HEK293 (cell line): ENCODE results near the gene REEP2.
A peak's percentile ranks its signal among the peaks of the same experiment; 100 is the strongest.

ENCODE experiments used
- CTCF ChIA-PET: fragments of 350-600 bp; formaldehyde crosslinking; extraction: SDS; loops from one replicate; lab custom pipeline; 2021; ENCODE audit warnings: antibody characterized with exemption; lab: Yijun Ruan, JAX
- POLR2A ChIA-PET: fragments of 300-600 bp; formaldehyde crosslinking; extraction: SDS; loops from one replicate; lab custom pipeline; 2020; ENCODE audit warnings: antibody characterized with exemption, inconsistent platforms; lab: Yijun Ruan, JAX
- H3K27ac ChIP-seq: fragments of 200-500 bp; sonication (Bioruptor generic); 2 replicates; pipeline ENCODE4 v1.5.1; 2014; ENCODE audit warnings: low read depth, low read length, control low read depth, inconsistent platforms; ENCODE audit errors: extremely low read depth
- H3K36me3 ChIP-seq, 2 experiments: fragments of 200-500 bp in 1 of 2; sonication (Bioruptor generic) in 1 of 2; 1 replicate in 1 of 2; 2 replicates in 1 of 2; pipeline ENCODE4 v1.5.1; 2014 to 2017; ENCODE audit warnings: inconsistent platforms in 2 of 2, low read length in 2 of 2; ENCODE audit not compliant: control insufficient read depth in 2 of 2, insufficient read depth in 1 of 2
- H3K4me1 ChIP-seq: fragments of 200-500 bp; sonication (Bioruptor generic); 2 replicates; pipeline ENCODE4 v1.5.1; 2014; ENCODE audit warnings: mild to moderate bottlenecking, low read length, inconsistent platforms; ENCODE audit not compliant: control insufficient read depth, insufficient read depth
- H3K4me3 ChIP-seq: 2 replicates; pipeline ENCODE4 v1.5.1; 2011; ENCODE audit warnings: low read depth, mild to moderate bottlenecking, control low read depth, low read length, moderate library complexity
- H3K9me3 ChIP-seq: fragments of 200-500 bp; sonication (Bioruptor generic); 2 replicates; pipeline ENCODE4 v1.5.1; 2014; ENCODE audit warnings: low read depth, low read length, inconsistent platforms; ENCODE audit not compliant: control insufficient read depth, insufficient read depth
- KLF7 ChIP-seq: fragments of 450-650 bp; formaldehyde crosslinking; IDR thresholded peaks from 2 replicates; pipeline ENCODE4 v1.5.1; 2016; ENCODE audit warnings: missing biosample characterization, missing genetic modification characterization, borderline replicate concordance
- KLF9 ChIP-seq: fragments of 450-650 bp; formaldehyde crosslinking; IDR thresholded peaks from 2 replicates; pipeline ENCODE4 v1.5.1; 2016; ENCODE audit warnings: missing biosample characterization, missing genetic modification characterization, low read depth
- SETDB1 ChIP-seq: IDR thresholded peaks from one replicate; pipeline ENCODE4 v1.6.1; 2017; ENCODE audit warnings: mild to moderate bottlenecking, low read length, moderate library complexity, mixed read lengths; ENCODE audit not compliant: insufficient read length
- ZBTB7A ChIP-seq: fragments of 450-650 bp; formaldehyde crosslinking; IDR thresholded peaks from 2 replicates; pipeline ENCODE4 v1.5.1; 2016; ENCODE audit warnings: low read depth, missing biosample characterization, missing genetic modification characterization
- ZFHX2 ChIP-seq: fragments of 450-650 bp; formaldehyde crosslinking; conservative IDR thresholded peaks from 2 replicates; pipeline ENCODE4 v1.5.1; 2016; ENCODE audit warnings: missing biosample characterization, missing genetic modification characterization
- ZNF169 ChIP-seq: fragments of 450-650 bp; formaldehyde crosslinking; IDR thresholded peaks from 2 replicates; pipeline ENCODE4 v1.5.1; 2016; ENCODE audit warnings: missing biosample characterization, missing genetic modification characterization
- ZNF23 ChIP-seq: fragments of 450-650 bp; formaldehyde crosslinking; IDR thresholded peaks from 2 replicates; pipeline ENCODE4 v1.5.1; 2016; ENCODE audit warnings: missing biosample characterization, missing genetic modification characterization, borderline replicate concordance
- ZNF24 ChIP-seq: fragments of 450-650 bp; formaldehyde crosslinking; IDR thresholded peaks from 2 replicates; pipeline ENCODE4 v1.5.1; 2016; ENCODE audit warnings: missing biosample characterization, missing genetic modification characterization
- ZNF302 ChIP-seq: fragments of 450-650 bp; formaldehyde crosslinking; IDR thresholded peaks from 2 replicates; pipeline ENCODE4 v1.5.1; 2016; ENCODE audit warnings: missing biosample characterization, missing genetic modification characterization, low read depth
- ZNF548 ChIP-seq: fragments of 450-650 bp; formaldehyde crosslinking; IDR thresholded peaks from 2 replicates; pipeline ENCODE4 v1.5.1; 2016; ENCODE audit warnings: missing biosample characterization, missing genetic modification characterization
- ZNF555 ChIP-seq: fragments of 450-650 bp; formaldehyde crosslinking; conservative IDR thresholded peaks from 2 replicates; pipeline ENCODE4 v1.5.1; 2017; ENCODE audit warnings: missing biosample characterization, mild to moderate bottlenecking, missing genetic modification characterization, inconsistent platforms
- ZNF624 ChIP-seq: fragments of 450-650 bp; formaldehyde crosslinking; IDR thresholded peaks from 2 replicates; pipeline ENCODE4 v1.5.1; 2017; ENCODE audit warnings: missing biosample characterization, missing genetic modification characterization
- ZNF701 ChIP-seq: fragments of 450-650 bp; formaldehyde crosslinking; IDR thresholded peaks from 2 replicates; pipeline ENCODE4 v1.5.1; 2016; ENCODE audit warnings: missing biosample characterization, missing genetic modification characterization
- ZSCAN30 ChIP-seq: fragments of 450-650 bp; IDR thresholded peaks from 2 replicates; pipeline ENCODE4 v1.5.1; 2018; ENCODE audit warnings: missing biosample characterization, mild to moderate bottlenecking, missing genetic modification characterization, moderate library complexity
- ZXDB ChIP-seq: fragments of 450-650 bp; formaldehyde crosslinking; IDR thresholded peaks from 2 replicates; pipeline ENCODE4 v1.5.1; 2016; ENCODE audit warnings: missing biosample characterization, missing genetic modification characterization
- TF ChIP-seq, protein P1 (sequence below): fragments of 450-650 bp; formaldehyde crosslinking; conservative IDR thresholded peaks from 2 replicates; pipeline ENCODE4 v1.5.1; 2016; ENCODE audit warnings: low read depth, missing biosample characterization, missing genetic modification characterization
- TF ChIP-seq, protein P2 (sequence below): fragments of 450-650 bp; IDR thresholded peaks from 2 replicates; pipeline ENCODE4 v1.5.1; 2018; ENCODE audit warnings: missing biosample characterization, missing genetic modification characterization
- TF ChIP-seq, protein P3 (sequence below): fragments of 450-650 bp; formaldehyde crosslinking; conservative IDR thresholded peaks from 2 replicates; pipeline ENCODE4 v1.5.1; 2016; ENCODE audit warnings: low read depth, missing biosample characterization, missing genetic modification characterization
- TF ChIP-seq, protein P4 (sequence below): fragments of 450-650 bp; formaldehyde crosslinking; IDR thresholded peaks from 2 replicates; pipeline ENCODE4 v1.5.1; 2016; ENCODE audit warnings: missing biosample characterization, missing genetic modification characterization, borderline replicate concordance
- TF ChIP-seq, protein P5 (sequence below): fragments of 450-650 bp; formaldehyde crosslinking; IDR thresholded peaks from 2 replicates; pipeline ENCODE4 v1.5.1; 2017; ENCODE audit warnings: missing biosample characterization, missing genetic modification characterization
- TF ChIP-seq, protein P6 (sequence below): fragments of 450-650 bp; formaldehyde crosslinking; optimal IDR thresholded peaks from 2 replicates; pipeline ENCODE3; 2016; ENCODE audit warnings: missing biosample characterization, mild to moderate bottlenecking, missing genetic modification characterization

Gene REEP2, protein sequence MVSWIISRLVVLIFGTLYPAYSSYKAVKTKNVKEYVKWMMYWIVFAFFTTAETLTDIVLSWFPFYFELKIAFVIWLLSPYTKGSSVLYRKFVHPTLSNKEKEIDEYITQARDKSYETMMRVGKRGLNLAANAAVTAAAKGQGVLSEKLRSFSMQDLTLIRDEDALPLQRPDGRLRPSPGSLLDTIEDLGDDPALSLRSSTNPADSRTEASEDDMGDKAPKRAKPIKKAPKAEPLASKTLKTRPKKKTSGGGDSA

DNA sequence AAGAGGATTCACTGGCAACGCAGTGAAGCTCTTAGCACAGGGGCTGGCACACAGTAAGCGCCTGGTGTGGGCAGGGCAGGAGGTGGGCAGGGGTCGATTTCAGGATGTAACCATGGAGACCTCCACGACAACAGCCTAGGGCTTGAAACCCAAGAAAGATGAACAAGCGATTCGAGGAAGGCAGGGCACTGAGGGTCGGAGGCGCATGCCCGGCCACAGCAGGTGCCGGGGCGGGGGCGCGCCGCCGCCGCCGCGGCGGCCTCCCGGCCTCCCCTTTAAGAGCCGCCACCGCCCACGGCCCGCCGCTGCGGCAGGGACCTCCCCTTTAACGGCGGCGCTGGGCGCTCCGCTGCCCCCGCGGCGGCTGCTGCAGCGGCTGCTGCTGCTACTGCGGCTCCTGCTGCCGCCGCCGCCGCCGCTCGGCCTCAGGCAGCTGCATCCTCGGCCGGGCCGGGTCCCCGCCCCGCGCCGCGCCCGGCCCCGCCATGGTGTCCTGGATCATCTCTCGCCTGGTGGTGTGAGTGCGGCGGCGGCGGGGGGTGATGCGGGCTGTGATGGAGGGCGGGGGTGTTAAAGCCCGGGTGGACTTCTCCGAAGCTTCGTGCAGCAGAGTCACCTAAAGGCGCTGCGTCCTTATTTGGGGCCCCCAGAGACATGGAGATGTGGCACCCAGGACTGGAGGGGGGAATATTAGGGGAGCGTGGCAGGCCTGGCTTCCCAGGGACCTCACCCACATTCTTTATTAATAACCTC is at the start of gene REEP2:
REEP2 (plus strand) TSS at position 334 of the 753 bp plus-strand sequence; CDS start at position 486, 152 bp downstream.
- CTCF ChIA-PET: interaction anchor here (0.7 to 3.4 kb wide), 6 partner anchors 11 to 216 kb away, joined by 3 to 24 read pairs (median 4); partner anchors contain the start of gene KDM3B
- no peaks in the 10 kb centered on the region for H3K9me3 ChIP-seq
- H3K27ac ChIP-seq: peak within 1 kb of the TSS; percentile 68; the same call in 1 of the 2 replicates
- peaks cover 11 to 47% of the 10 kb centered on the region in 2 experiments for H3K36me3 ChIP-seq
- POLR2A ChIA-PET: interaction anchor here (0.5 to 2.1 kb wide), 6 partner anchors 27 to 260 kb away, joined by 3 to 13 read pairs (median 6); partner anchors contain the start of genes BRD8, CDC25C, EGR1 and ETF1
- peaks cover 8% of the 10 kb centered on the region; the same call in 1 of the 2 replicates for H3K4me1 ChIP-seq
- H3K4me3 ChIP-seq: peak within 1 kb of the TSS; percentile 60
- TF ChIP-seq, protein P1, sequence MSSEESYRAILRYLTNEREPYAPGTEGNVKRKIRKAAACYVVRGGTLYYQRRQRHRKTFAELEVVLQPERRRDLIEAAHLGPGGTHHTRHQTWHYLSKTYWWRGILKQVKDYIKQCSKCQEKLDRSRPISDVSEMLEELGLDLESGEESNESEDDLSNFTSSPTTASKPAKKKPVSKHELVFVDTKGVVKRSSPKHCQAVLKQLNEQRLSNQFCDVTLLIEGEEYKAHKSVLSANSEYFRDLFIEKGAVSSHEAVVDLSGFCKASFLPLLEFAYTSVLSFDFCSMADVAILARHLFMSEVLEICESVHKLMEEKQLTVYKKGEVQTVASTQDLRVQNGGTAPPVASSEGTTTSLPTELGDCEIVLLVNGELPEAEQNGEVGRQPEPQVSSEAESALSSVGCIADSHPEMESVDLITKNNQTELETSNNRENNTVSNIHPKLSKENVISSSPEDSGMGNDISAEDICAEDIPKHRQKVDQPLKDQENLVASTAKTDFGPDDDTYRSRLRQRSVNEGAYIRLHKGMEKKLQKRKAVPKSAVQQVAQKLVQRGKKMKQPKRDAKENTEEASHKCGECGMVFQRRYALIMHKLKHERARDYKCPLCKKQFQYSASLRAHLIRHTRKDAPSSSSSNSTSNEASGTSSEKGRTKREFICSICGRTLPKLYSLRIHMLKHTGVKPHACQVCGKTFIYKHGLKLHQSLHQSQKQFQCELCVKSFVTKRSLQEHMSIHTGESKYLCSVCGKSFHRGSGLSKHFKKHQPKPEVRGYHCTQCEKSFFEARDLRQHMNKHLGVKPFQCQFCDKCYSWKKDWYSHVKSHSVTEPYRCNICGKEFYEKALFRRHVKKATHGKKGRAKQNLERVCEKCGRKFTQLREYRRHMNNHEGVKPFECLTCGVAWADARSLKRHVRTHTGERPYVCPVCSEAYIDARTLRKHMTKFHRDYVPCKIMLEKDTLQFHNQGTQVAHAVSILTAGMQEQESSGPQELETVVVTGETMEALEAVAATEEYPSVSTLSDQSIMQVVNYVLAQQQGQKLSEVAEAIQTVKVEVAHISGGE: no peak
- no peak for TF ChIP-seq ZNF24
- TF ChIP-seq, protein P2, sequence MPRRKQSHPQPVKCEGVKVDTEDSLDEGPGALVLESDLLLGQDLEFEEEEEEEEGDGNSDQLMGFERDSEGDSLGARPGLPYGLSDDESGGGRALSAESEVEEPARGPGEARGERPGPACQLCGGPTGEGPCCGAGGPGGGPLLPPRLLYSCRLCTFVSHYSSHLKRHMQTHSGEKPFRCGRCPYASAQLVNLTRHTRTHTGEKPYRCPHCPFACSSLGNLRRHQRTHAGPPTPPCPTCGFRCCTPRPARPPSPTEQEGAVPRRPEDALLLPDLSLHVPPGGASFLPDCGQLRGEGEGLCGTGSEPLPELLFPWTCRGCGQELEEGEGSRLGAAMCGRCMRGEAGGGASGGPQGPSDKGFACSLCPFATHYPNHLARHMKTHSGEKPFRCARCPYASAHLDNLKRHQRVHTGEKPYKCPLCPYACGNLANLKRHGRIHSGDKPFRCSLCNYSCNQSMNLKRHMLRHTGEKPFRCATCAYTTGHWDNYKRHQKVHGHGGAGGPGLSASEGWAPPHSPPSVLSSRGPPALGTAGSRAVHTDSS (tag by site-specific recombination): no peak
- TF ChIP-seq ZBTB7A (tag by site-specific recombination): no peak
- no peak for TF ChIP-seq ZNF701 (tag by site-specific recombination)
- TF ChIP-seq ZXDB (tag by site-specific recombination): no peak
- TF ChIP-seq, protein P3, sequence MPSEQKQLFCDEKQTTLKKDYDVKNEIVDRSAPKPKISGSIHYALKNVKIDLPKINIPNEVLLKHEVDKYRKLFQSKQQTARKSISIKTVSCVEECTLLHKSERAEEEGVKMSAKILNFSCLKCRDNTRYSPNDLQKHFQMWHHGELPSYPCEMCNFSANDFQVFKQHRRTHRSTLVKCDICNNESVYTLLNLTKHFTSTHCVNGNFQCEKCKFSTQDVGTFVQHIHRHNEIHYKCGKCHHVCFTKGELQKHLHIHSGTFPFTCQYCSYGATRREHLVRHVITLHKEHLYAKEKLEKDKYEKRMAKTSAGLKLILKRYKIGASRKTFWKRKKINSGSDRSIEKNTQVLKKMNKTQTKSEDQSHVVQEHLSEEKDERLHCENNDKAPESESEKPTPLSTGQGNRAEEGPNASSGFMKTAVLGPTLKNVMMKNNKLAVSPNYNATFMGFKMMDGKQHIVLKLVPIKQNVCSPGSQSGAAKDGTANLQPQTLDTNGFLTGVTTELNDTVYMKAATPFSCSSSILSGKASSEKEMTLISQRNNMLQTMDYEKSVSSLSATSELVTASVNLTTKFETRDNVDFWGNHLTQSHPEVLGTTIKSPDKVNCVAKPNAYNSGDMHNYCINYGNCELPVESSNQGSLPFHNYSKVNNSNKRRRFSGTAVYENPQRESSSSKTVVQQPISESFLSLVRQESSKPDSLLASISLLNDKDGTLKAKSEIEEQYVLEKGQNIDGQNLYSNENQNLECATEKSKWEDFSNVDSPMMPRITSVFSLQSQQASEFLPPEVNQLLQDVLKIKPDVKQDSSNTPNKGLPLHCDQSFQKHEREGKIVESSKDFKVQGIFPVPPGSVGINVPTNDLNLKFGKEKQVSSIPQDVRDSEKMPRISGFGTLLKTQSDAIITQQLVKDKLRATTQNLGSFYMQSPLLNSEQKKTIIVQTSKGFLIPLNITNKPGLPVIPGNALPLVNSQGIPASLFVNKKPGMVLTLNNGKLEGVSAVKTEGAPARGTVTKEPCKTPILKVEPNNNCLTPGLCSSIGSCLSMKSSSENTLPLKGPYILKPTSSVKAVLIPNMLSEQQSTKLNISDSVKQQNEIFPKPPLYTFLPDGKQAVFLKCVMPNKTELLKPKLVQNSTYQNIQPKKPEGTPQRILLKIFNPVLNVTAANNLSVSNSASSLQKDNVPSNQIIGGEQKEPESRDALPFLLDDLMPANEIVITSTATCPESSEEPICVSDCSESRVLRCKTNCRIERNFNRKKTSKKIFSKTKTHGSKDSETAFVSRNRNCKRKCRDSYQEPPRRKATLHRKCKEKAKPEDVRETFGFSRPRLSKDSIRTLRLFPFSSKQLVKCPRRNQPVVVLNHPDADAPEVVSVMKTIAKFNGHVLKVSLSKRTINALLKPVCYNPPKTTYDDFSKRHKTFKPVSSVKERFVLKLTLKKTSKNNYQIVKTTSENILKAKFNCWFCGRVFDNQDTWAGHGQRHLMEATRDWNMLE (tag by site-specific recombination): no peak
- TF ChIP-seq SETDB1: no peak
- TF ChIP-seq ZNF23 (tag by site-specific recombination): no peak; the same call in 1 of the 2 replicates
- TF ChIP-seq, protein P4, sequence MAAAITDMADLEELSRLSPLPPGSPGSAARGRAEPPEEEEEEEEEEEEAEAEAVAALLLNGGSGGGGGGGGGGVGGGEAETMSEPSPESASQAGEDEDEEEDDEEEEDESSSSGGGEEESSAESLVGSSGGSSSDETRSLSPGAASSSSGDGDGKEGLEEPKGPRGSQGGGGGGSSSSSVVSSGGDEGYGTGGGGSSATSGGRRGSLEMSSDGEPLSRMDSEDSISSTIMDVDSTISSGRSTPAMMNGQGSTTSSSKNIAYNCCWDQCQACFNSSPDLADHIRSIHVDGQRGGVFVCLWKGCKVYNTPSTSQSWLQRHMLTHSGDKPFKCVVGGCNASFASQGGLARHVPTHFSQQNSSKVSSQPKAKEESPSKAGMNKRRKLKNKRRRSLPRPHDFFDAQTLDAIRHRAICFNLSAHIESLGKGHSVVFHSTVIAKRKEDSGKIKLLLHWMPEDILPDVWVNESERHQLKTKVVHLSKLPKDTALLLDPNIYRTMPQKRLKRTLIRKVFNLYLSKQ: no peak
- TF ChIP-seq ZSCAN30: 0 out of 2 replicates have a peak, but pooled peaks have one; percentile 30
- no peak for TF ChIP-seq ZNF302 (tag by site-specific recombination)
- no peak for TF ChIP-seq ZNF169 (tag by site-specific recombination)
- TF ChIP-seq, protein P5, sequence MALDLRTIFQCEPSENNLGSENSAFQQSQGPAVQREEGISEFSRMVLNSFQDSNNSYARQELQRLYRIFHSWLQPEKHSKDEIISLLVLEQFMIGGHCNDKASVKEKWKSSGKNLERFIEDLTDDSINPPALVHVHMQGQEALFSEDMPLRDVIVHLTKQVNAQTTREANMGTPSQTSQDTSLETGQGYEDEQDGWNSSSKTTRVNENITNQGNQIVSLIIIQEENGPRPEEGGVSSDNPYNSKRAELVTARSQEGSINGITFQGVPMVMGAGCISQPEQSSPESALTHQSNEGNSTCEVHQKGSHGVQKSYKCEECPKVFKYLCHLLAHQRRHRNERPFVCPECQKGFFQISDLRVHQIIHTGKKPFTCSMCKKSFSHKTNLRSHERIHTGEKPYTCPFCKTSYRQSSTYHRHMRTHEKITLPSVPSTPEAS (tag by site-specific recombination): no peak
- TF ChIP-seq, protein P6, sequence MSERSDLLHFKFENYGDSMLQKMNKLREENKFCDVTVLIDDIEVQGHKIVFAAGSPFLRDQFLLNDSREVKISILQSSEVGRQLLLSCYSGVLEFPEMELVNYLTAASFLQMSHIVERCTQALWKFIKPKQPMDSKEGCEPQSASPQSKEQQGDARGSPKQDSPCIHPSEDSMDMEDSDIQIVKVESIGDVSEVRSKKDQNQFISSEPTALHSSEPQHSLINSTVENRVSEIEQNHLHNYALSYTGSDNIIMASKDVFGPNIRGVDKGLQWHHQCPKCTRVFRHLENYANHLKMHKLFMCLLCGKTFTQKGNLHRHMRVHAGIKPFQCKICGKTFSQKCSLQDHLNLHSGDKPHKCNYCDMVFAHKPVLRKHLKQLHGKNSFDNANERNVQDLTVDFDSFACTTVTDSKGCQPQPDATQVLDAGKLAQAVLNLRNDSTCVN (tag by site-specific recombination): peak; percentile 48
- no peak for TF ChIP-seq KLF7 (tag by site-specific recombination)
- TF ChIP-seq ZNF555 (tag by site-specific recombination): no peak
- peak; percentile 58 for TF ChIP-seq ZFHX2 (tag by site-specific recombination)
- no peak for TF ChIP-seq ZNF548 (tag by site-specific recombination)
- TF ChIP-seq KLF9: 0 out of 2 replicates have a peak, but pooled peaks have one; percentile 26
- no peak for TF ChIP-seq ZNF624 (tag by site-specific recombination)
